Measurements from ENCODE around the gene FRRS1L. TPM values are rescaled to one million over a fixed set of nuclear protein-coding genes. Genes with fewer than 3 reads are reported as not detected.

Gene FRRS1L
- total and polyA plus RNA-seq, 2 of the 13 experiments (the other 11 are each of a cell fraction or from before 2014, with no cell fraction given), result 0.02 to 0.03 TPM

- TF ChIP-seq CEBPZ (IDR thresholded peaks at IDR 0.05; ENCODE audit: low read length) (no peak), RNF2 (conservative IDR thresholded peaks at IDR 0.05; ENCODE audit: low read depth) (peak; percentile 67; the same call in 1 of the 2 replicates), FOXK1 (CRISPR knock-in tag; IDR thresholded peaks at IDR 0.05; ENCODE audit: borderline replicate concordance, low read depth) (peak; percentile 60; the same call in 1 of the 2 replicates), SATB2 (CRISPR knock-in tag; IDR thresholded peaks at IDR 0.05) (0 out of 2 replicates have a peak, but pooled peaks have one; percentile 30), ZNF891 (CRISPR knock-in tag; IDR thresholded peaks at IDR 0.05) (peak; percentile 6; the same call in 1 of the 2 replicates), KLF16 (CRISPR knock-in tag; IDR thresholded peaks at IDR 0.05) (peak in 1 of 2 experiments; percentile 72; a peak in 2 of 4 replicates), E2F1 (CRISPR knock-in tag; IDR thresholded peaks at IDR 0.05) (peak; percentile 90; the same call in 1 of the 2 replicates), YEATS2 (CRISPR knock-in tag; IDR thresholded peaks at IDR 0.05; ENCODE audit: borderline replicate concordance) (peak; percentile 76; the same call in 1 of the 2 replicates), TCF7 (IDR thresholded peaks at IDR 0.05; ENCODE audit: low read depth) (no peak), ATF7-NPFF (CRISPR knock-in tag; IDR thresholded peaks at IDR 0.05; ENCODE audit: low read depth) (peak; percentile 65; the same call in 1 of the 2 replicates), MED8 (CRISPR knock-in tag; IDR thresholded peaks at IDR 0.05; ENCODE audit: insufficient replicate concordance) (no peak), TBX3 (IDR thresholded peaks at IDR 0.05; ENCODE audit: borderline replicate concordance) (no peak), HNRNPLL (IDR thresholded peaks at IDR 0.05; ENCODE audit: low read depth, low read length, poor library complexity, severe bottlenecking) (peak; percentile 58), MTF1 (CRISPR knock-in tag; IDR thresholded peaks at IDR 0.05) (peak; percentile 29; the same call in 1 of the 2 replicates), KAT8 (CRISPR knock-in tag; IDR thresholded peaks at IDR 0.05) (peak; percentile 69; the same call in 1 of the 2 replicates), ZBTB20 (CRISPR knock-in tag; IDR thresholded peaks at IDR 0.05; ENCODE audit: borderline replicate concordance, low read depth) (0 out of 2 replicates have a peak, but pooled peaks have one; percentile 4), NFRKB (IDR thresholded peaks at IDR 0.05) (no peak), HOMEZ (CRISPR knock-in tag; IDR thresholded peaks at IDR 0.05; ENCODE audit: low read depth) (0 out of 2 replicates have a peak, but pooled peaks have one; percentile 16), ZNF749 (CRISPR knock-in tag; IDR thresholded peaks at IDR 0.05; ENCODE audit: borderline replicate concordance) (peak; percentile 47; the same call in 1 of the 2 replicates), SRSF1 (optimal IDR thresholded peaks at IDR 0.05; ENCODE audit: low read depth, low read length) (peak; percentile 88), ZNF546 (CRISPR knock-in tag; conservative IDR thresholded peaks at IDR 0.05) (no peak), MAF1 (CRISPR knock-in tag; IDR thresholded peaks at IDR 0.05; ENCODE audit: borderline replicate concordance) (0 out of 2 replicates have a peak, but pooled peaks have one; percentile 33), KDM1A (CRISPR knock-in tag; IDR thresholded peaks at IDR 0.05) (no peak), LCORL (IDR thresholded peaks at IDR 0.05) (no peak), LCORL (CRISPR knock-in tag; IDR thresholded peaks at IDR 0.05) (no peak)
These were observed 47.4 kb downstream of the FRRS1L start, which contains the start of gene TMEM245 (continued) for GRCh38 chr9:109119439-109120203.

Measured in HepG2 (cell line).